Activated CD4-positive, CD25-positive, alpha-beta regulatory T cell treated with anti-CD3 and anti-CD28 coated beads, Interleukin-2, amount 50 U/mL, for 16 hours (primary cell): ENCODE data around the gene MIER1.
"Not testable (repeated sequence)": the region's sequence is repeated elsewhere in the genome, so short reads cannot be mapped to it uniquely, and the experiment has no call there.

ENCODE experiments used
- DNase-seq: peaks from one replicate; pipeline ENCODE4 v3.0.0-alpha.2; 2020; ENCODE audit warnings: low read depth, low spot score

Gene MIER1

GRCh38 chr1:66937529-66938234 lies 12.9 kb downstream of the MIER1 start:
- DNase-seq: no peak

- no peak for DNase-seq
Measured at GRCh38 chr1:66938613-66939012, 13.8 kb downstream of the MIER1 start.

GRCh38 chr1:66940981-66941380 lies 16.2 kb downstream of the MIER1 start:
- no peak for DNase-seq

- DNase-seq: no peak
Measured at GRCh38 chr1:66943361-66943969, 18.7 kb downstream of the MIER1 start.

GRCh38 chr1:66944330-66945274 lies 19.8 kb downstream of the MIER1 start:
- DNase-seq: no peak

GRCh38 chr1:66945316-66945715 lies 20.5 kb downstream of the MIER1 start:
- no peak for DNase-seq

GRCh38 chr1:66947267-66947666 lies 22.5 kb downstream of the MIER1 start:
- no peak for DNase-seq

GRCh38 chr1:66951513-66951912 lies 26.7 kb downstream of the MIER1 start:
- no peak for DNase-seq

GRCh38 chr1:66954208-66954607 lies 29.4 kb downstream of the MIER1 start:
- no peak for DNase-seq

- DNase-seq: no peak
Measured at GRCh38 chr1:66957938-66958337, 33.1 kb downstream of the MIER1 start.

- not testable (repeated sequence) for DNase-seq
Measured at GRCh38 chr1:66966188-66966873, 41.5 kb downstream of the MIER1 start.

GRCh38 chr1:66968574-66968973 lies 43.8 kb downstream of the MIER1 start:
- DNase-seq: no peak

GRCh38 chr1:66978201-66978600 lies 53.4 kb downstream of the MIER1 start:
- DNase-seq: no peak

- not testable (repeated sequence) for DNase-seq
Measured at GRCh38 chr1:66979621-66980020, 54.8 kb downstream of the MIER1 start.

- DNase-seq: no peak
Measured at GRCh38 chr1:66980745-66981367, 56.1 kb downstream of the MIER1 start.

- DNase-seq: no peak
Measured at GRCh38 chr1:66981679-66982078, 56.9 kb downstream of the MIER1 start.

- no peak for DNase-seq
Measured at GRCh38 chr1:66982561-66983260, 57.9 kb downstream of the MIER1 start.

GRCh38 chr1:66984491-66984890 lies 59.7 kb downstream of the MIER1 start:
- DNase-seq: no peak

GRCh38 chr1:66985835-66986234 lies 61.0 kb downstream of the MIER1 start:
- no peak for DNase-seq

- no peak for DNase-seq
Measured at GRCh38 chr1:66993076-66993475, 68.3 kb downstream of the MIER1 start.
